ENCODE measurements around the gene KCNJ6.
A peak's percentile ranks its signal among the peaks of the same experiment; 100 is the strongest.

DNA sequence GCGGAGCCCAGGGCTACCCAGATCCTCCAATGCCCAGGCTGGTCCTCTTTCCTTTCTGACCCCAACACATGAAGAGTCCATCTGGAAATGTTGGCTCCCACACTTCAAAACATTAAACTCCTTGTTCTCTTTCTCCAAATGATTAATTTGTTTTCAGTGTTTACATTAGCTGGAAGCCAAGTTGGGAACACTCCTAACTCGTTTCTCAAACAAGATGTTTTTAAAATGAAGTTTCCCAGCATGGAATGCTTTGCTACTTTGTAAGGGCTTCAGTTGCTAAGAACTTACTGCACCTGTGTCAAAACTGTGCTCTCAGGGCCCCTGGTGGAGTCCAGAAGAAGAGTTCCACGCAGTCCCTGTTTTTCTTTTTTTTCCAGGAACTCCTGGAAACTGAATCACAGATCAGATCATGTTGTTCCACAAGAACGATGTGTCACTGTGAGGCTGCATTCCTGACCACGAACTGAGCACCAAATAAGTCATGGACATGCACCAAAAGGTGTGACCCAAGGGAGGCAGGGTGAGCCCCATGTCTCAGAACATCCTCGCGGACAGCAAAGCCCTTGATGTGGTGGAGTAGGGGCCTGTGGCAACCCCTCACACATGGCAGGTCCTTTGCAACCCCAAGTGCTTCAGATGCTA, 257.3 kb downstream of the KCNJ6 start:
- TF ChIP-seq, protein P1, sequence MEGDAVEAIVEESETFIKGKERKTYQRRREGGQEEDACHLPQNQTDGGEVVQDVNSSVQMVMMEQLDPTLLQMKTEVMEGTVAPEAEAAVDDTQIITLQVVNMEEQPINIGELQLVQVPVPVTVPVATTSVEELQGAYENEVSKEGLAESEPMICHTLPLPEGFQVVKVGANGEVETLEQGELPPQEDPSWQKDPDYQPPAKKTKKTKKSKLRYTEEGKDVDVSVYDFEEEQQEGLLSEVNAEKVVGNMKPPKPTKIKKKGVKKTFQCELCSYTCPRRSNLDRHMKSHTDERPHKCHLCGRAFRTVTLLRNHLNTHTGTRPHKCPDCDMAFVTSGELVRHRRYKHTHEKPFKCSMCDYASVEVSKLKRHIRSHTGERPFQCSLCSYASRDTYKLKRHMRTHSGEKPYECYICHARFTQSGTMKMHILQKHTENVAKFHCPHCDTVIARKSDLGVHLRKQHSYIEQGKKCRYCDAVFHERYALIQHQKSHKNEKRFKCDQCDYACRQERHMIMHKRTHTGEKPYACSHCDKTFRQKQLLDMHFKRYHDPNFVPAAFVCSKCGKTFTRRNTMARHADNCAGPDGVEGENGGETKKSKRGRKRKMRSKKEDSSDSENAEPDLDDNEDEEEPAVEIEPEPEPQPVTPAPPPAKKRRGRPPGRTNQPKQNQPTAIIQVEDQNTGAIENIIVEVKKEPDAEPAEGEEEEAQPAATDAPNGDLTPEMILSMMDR (IDR thresholded peaks at IDR 0.05; ENCODE audit: poor library complexity): peak; percentile 20
- no peak for TF ChIP-seq EZH2phosphoT487 (IDR thresholded peaks at IDR 0.05; ENCODE audit: low read depth, severe bottlenecking, unreplicated experiment)

Data from hepatocyte (in vitro differentiated cells).